Vagina (tissue), 2 donors: ENCODE measurements around the gene DNAH14. TPM values are rescaled to one million over a fixed set of nuclear protein-coding genes. Genes with fewer than 3 reads are reported as not detected.
"Not testable (repeated sequence)": the region's sequence is repeated elsewhere in the genome, so short reads cannot be mapped to it uniquely, and the experiment has no call there.

Source experiments
- DNase-seq, 2 donors: peaks; one replicate each; pipeline ENCODE4 v3.0.0-alpha.2; 2017; ENCODE audit errors: extremely low spot score in 2 of 2
- H3K27ac ChIP-seq: fragments of 200-600 bp; sonication (generic); one replicate; pipeline ENCODE4 v1.5.1; 2019
- H3K27me3 ChIP-seq: fragments of 200-600 bp; sonication (generic); one replicate; pipeline ENCODE4 v1.5.1; 2019
- H3K36me3 ChIP-seq, 2 donors: fragments of 200-600 bp; sonication (generic); one replicate each; pipeline ENCODE4 v1.5.1; 2017 to 2019
- H3K4me1 ChIP-seq: fragments of 200-600 bp; sonication (generic); one replicate; pipeline ENCODE4 v1.5.1; 2019
- H3K4me3 ChIP-seq, 2 donors: fragments of 200-600 bp; sonication (generic); 1 replicate in 1 of 2; 2 replicates in 1 of 2; pipeline ENCODE4 v1.5.1; 2016 to 2019
- H3K9me3 ChIP-seq: fragments of 200-600 bp; sonication (generic); one replicate; pipeline ENCODE4 v1.5.1; 2019
- CTCF ChIP-seq, 3 experiments: fragments of 450-650 bp in 2 of 3; fragments of 200-600 bp in 1 of 3; sonication (generic) in 1 of 3; IDR thresholded peaks; one replicate each; pipeline ENCODE4 v1.5.1; 2017 to 2019; ENCODE audit warnings: antibody characterized with exemption in 3 of 3, mild to moderate bottlenecking in 2 of 3, moderate library complexity in 2 of 3
- POLR2A ChIP-seq, 2 donors: fragments of 450-650 bp; IDR thresholded peaks; one replicate each; pipeline ENCODE4 v1.6.1; 2017; ENCODE audit warnings: antibody characterized with exemption in 2 of 2, mild to moderate bottlenecking in 2 of 2, moderate library complexity in 2 of 2
- POLR2AphosphoS5 ChIP-seq, 2 donors: sonication (generic); formaldehyde crosslinking; IDR thresholded peaks; one replicate each; pipeline ENCODE4 v1.9.0; 2017; ENCODE audit warnings: antibody characterized with exemption in 2 of 2, mild to moderate bottlenecking in 2 of 2, low read depth in 1 of 2; ENCODE audit not compliant: insufficient read depth in 1 of 2
- intact Hi-C: fragments of 100-400 bp; cut with DNase I; formaldehyde crosslinking; loops from one replicate; pipeline ENCODE4 v1.15.1; 2023
- total RNA-seq: library from RNA; depleted of rRNA; stranded (reverse); fragments of >200 nt; gene quantifications from one replicate; pipeline ENCODE4 v1.2.3, GENCODE V29; 2016

Gene DNAH14
- total RNA-seq, 1 donor from 2014 or later = 5.6 TPM

GRCh38 chr1:224932607-224933249 is 3.3 kb downstream of the DNAH14 start:
- Histone ChIP-seq H3K9me3 (peaks cover 12% of the 10 kb centered on the region), H3K27ac (no peak overlapping the region), H3K36me3 (no peaks in the 10 kb centered on the region), H3K27me3 (no peaks in the 10 kb centered on the region), H3K4me3 (no peak overlapping the region), H3K4me1 (peaks cover 4% of the 10 kb centered on the region)
- TF ChIP-seq POLR2A (IDR thresholded peaks at IDR 0.05) (no peak), CTCF (IDR thresholded peaks at IDR 0.05) (no peak), POLR2AphosphoS5 (IDR thresholded peaks at IDR 0.05; ENCODE audit: insufficient read depth in 1 of 2, low read depth in 1 of 2) (no peak)
- intact Hi-C loops = no loop called here
- DNase-seq = no peak

- no peak for TF ChIP-seq CTCF (IDR thresholded peaks at IDR 0.05)
- no peak for TF ChIP-seq POLR2A (IDR thresholded peaks at IDR 0.05)
- no peak overlapping the region for H3K27ac ChIP-seq
- peaks cover 4% of the 10 kb centered on the region for H3K4me1 ChIP-seq
- no peak for DNase-seq
- peaks cover 12% of the 10 kb centered on the region for H3K9me3 ChIP-seq
- H3K4me3 ChIP-seq = no peak overlapping the region
- no peaks in the 10 kb centered on the region for H3K27me3 ChIP-seq
- no peaks in the 10 kb centered on the region for H3K36me3 ChIP-seq
- intact Hi-C loops = no loop called here
These were observed 4.1 kb downstream of the DNAH14 start for GRCh38 chr1:224933584-224933983.

GRCh38 chr1:224938652-224939051 is 9.2 kb downstream of the DNAH14 start:
- intact Hi-C loops = no loop called here
- DNase-seq = no peak

GRCh38 chr1:224939844-224940425 is 10.5 kb downstream of the DNAH14 start:
- Histone ChIP-seq H3K9me3 (peaks cover 3% of the 10 kb centered on the region), H3K4me1 (no peaks in the 10 kb centered on the region), H3K4me3 (no peak overlapping the region), H3K27me3 (no peaks in the 10 kb centered on the region), H3K27ac (no peak overlapping the region), H3K36me3 (no peaks in the 10 kb centered on the region)
- no peak for TF ChIP-seq CTCF (IDR thresholded peaks at IDR 0.05)
- TF ChIP-seq POLR2A (IDR thresholded peaks at IDR 0.05) = no peak
- TF ChIP-seq POLR2AphosphoS5 (IDR thresholded peaks at IDR 0.05; ENCODE audit: insufficient read depth in 1 of 2, low read depth in 1 of 2) = no peak
- intact Hi-C loops = no loop called here
- DNase-seq = no peak

More at GRCh38 chr1:224938652-224939051, 9.2 kb downstream of the DNAH14 start:
- H3K27ac ChIP-seq = no peak overlapping the region
- no peak overlapping the region for H3K4me3 ChIP-seq
- peaks cover 6% of the 10 kb centered on the region for H3K9me3 ChIP-seq
- no peaks in the 10 kb centered on the region for H3K27me3 ChIP-seq
- no peaks in the 10 kb centered on the region for H3K4me1 ChIP-seq
- no peaks in the 10 kb centered on the region for H3K36me3 ChIP-seq
- TF ChIP-seq CTCF (IDR thresholded peaks at IDR 0.05) (no peak), POLR2A (IDR thresholded peaks at IDR 0.05) (no peak), POLR2AphosphoS5 (IDR thresholded peaks at IDR 0.05; ENCODE audit: insufficient read depth in 1 of 2, low read depth in 1 of 2) (no peak)

GRCh38 chr1:224940735-224941134 is 11.3 kb downstream of the DNAH14 start:
- H3K27ac ChIP-seq, H3K4me3 ChIP-seq, H3K4me1 ChIP-seq, H3K36me3 ChIP-seq, intact Hi-C loops, H3K9me3 ChIP-seq, H3K27me3 ChIP-seq, DNase-seq: not testable (repeated sequence)

GRCh38 chr1:224945651-224946348 is 16.3 kb downstream of the DNAH14 start:
- intact Hi-C loops, H3K27me3 ChIP-seq, H3K36me3 ChIP-seq, H3K27ac ChIP-seq, H3K9me3 ChIP-seq, H3K4me3 ChIP-seq, H3K4me1 ChIP-seq, DNase-seq: not testable (repeated sequence)

- H3K27ac ChIP-seq, H3K27me3 ChIP-seq, H3K4me1 ChIP-seq, DNase-seq, H3K9me3 ChIP-seq, H3K4me3 ChIP-seq, intact Hi-C loops, H3K36me3 ChIP-seq: not testable (repeated sequence)
These were observed 16.8 kb downstream of the DNAH14 start for GRCh38 chr1:224946349-224946691.
